ENCODE results near the gene VAPA.

GRCh38 chr18:9916077-9916639 lies 2.3 kb downstream of the VAPA start:
- TF ChIP-seq, protein P1, sequence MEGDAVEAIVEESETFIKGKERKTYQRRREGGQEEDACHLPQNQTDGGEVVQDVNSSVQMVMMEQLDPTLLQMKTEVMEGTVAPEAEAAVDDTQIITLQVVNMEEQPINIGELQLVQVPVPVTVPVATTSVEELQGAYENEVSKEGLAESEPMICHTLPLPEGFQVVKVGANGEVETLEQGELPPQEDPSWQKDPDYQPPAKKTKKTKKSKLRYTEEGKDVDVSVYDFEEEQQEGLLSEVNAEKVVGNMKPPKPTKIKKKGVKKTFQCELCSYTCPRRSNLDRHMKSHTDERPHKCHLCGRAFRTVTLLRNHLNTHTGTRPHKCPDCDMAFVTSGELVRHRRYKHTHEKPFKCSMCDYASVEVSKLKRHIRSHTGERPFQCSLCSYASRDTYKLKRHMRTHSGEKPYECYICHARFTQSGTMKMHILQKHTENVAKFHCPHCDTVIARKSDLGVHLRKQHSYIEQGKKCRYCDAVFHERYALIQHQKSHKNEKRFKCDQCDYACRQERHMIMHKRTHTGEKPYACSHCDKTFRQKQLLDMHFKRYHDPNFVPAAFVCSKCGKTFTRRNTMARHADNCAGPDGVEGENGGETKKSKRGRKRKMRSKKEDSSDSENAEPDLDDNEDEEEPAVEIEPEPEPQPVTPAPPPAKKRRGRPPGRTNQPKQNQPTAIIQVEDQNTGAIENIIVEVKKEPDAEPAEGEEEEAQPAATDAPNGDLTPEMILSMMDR (IDR thresholded peaks at IDR 0.05; ENCODE audit: low read length): no peak
- TF ChIP-seq EZH2 (IDR thresholded peaks at IDR 0.05; ENCODE audit: borderline replicate concordance, low read length): no peak

All from OCI-LY1 (cell line).